GM21576 (cell line): ENCODE measurements around the gene SDCCAG8.

ENCODE experiments used
- ATAC-seq: cut with Tn5 transposase; IDR thresholded peaks from one replicate; pipeline ENCODE4 v1.9.1; 2021; ENCODE audit warnings: mild to moderate bottlenecking, moderate library complexity; ENCODE audit not compliant: unreplicated experiment

The SDCCAG8 gene

DNA sequence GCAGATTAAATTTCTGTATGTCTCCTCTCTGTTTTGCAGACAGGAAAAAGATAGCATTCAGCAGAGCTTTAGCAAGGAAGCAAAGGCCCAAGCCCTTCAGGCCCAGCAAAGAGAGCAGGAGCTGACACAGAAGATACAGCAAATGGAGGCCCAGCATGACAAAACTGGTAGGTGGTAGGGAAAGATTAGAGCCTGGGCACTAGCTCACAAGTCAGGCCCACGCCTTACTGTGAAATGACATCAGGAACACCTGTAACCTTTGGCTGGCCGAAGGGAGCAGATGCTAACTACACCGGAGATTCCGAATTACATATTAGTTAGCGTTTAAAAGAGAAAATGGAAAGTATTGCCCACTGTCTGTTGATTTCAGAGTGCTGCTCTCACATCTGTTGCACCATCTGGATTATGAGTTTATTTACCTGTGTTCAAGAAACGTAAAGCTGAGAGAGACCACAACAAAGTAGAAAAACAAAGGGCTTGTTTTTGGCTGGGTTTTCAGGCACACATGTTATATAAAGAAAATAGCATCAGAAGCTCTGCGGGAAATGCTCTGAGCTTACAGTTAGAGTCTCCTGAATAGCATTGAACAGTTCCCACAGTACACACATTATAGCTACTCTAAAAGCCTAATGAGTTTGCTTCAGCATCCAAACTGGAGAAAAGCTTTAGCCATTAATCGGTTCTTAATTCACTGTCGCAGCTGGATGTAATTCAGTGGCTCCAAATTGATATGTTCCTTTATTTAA lies 160.0 kb downstream of the SDCCAG8 start:
- ATAC-seq: no peak

DNA sequence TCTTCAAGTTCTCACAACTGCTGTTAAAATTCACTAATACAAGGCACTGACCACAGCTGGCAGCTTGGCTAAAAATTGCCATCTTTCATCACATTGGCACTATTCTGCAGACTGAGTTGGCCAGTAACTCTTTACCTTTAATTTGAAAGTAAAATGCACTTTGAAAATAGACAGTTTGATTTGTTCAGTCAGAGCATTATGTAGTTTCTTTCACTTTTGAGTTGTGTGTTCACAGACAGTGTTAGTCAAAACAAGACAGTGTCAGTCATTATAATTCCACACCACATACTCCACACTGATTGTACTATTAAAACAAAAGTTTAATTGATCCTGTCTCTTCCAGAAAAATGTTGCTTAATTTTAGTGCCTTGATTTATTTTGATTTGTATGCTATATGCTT lies 160.7 kb downstream of the SDCCAG8 start:
- no peak for ATAC-seq

DNA sequence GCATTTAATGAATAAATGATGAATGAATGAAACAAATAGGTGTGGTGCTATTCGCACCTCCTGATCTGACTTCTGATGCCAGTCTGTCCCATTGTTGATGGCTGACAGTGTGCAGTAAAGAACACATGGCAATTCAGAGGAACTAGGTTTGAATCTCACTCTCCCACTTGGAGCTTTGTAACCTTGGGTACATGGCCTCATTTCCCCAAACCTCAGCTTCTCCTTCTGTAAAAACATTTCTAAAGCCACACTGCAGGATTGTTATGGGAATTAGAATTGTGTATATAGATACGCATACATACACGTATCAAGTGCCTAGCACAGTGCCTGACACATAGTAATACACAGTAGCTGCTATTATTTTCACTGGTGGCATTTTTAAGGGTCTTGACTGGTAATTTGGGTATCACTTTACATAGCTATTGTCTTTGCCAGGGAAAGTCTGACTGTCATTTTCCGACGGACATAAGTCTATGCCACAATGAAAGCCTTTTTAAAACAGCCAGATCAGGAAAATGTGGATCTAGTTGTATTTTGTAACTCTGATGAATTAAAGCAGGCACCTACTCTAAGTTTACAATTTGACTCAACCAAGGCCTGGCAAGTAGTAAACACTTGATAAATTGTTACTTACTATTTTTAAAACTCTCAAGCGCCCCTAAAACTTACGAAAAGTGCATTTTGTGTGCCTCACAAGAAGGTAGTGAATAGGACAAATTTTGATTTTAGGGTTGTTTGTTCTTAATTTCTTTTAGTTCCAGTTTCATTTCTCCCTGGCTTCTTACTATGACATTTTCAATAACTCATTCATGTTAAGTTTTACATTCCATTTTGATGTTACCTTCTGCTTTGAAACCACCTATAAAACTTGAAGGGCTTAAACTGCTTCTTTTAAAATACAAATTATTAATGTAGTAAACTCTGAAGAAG lies 164.4 kb downstream of the SDCCAG8 start:
- no peak for ATAC-seq

DNA sequence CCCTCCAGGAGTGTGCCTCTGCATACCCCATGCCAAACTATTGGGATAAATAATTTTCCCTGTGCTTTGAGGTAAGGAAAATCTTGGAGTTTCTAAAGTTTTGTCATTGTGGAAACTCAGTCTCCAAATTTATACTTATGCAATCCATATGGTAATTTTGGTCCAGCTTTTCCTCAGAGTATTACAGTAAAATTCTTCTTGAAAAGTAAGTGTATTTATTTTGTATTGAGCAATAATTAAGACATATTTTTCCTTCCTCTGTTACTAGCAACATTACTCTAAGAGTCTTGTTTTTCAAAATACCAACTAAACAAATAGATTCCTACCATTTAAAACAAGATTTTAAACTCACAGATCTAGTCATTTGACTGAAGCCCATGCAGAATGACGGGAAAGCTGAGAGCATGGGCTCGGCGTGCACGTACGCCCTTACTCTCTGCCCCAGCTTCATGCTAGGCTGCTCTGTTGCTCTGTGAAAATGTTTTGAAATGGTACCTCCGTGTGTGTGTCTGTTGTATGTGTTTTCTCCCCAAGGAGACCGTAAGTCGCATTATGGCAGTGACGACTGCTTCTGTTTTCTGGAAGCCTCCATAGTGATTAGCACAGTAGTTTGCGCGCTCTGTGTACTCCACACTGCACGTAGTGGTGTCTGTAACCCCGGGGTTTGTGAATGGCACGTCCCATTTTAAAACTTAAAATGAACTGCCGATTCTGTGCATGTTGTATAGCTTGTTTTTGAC lies 165.3 kb downstream of the SDCCAG8 start:
- no peak for ATAC-seq

DNA sequence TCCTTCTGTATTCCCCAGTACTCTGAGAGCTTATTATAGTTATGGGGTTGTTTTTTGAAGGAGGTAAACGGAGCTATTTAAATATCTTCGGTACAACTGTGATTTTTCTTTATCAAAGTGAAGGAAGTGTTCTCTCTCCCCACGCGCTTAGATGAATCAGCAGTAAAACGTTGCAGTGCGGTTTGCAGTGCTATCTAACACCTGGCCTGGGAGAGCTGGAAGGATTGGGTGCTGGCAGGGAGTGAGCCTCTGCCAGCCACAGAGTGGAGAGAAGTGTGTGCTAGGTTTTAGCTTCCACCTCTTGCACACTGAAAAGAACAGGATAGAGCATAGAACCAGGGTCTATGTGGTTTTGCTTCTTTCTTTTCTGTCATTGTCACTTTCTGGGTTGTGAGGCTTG lies 165.9 kb downstream of the SDCCAG8 start:
- ATAC-seq: peak; percentile 82

DNA sequence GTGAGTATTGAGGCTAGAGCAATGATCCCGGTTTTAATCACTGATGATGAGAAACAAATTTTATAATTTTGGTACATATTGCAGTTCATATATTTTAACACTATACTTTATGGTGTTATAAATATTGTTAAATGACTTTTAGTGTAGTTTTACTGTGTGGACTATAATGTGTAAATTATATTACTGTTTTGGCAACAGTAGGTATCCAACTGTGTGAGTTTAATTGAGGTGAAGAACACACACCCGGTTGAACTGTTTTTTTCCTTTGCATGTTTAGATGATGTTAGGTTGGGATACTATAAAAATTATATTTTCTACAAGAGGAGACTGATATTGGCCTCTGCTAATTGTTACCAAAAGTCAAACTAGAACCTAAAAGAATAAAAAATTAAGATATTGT lies 166.5 kb downstream of the SDCCAG8 start:
- ATAC-seq: no peak

DNA sequence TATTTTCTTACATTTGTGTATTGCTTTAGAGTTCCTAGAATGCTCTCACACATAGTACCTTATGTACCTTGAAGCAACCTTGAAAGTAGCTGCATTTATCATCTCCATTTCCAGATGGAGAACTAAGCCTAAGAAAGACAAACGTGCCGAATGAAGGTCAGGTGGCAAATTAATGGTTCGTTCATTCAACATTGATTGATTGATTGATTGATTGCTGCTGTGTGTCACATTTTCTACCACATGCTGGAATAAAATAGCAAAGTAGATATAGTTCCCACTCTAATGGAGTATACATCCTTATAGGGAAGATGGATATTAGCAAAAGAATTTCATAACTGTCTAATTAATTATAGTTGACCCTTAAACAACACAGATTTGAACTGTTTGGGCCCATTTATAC lies 172.2 kb downstream of the SDCCAG8 start:
- no peak for ATAC-seq

DNA sequence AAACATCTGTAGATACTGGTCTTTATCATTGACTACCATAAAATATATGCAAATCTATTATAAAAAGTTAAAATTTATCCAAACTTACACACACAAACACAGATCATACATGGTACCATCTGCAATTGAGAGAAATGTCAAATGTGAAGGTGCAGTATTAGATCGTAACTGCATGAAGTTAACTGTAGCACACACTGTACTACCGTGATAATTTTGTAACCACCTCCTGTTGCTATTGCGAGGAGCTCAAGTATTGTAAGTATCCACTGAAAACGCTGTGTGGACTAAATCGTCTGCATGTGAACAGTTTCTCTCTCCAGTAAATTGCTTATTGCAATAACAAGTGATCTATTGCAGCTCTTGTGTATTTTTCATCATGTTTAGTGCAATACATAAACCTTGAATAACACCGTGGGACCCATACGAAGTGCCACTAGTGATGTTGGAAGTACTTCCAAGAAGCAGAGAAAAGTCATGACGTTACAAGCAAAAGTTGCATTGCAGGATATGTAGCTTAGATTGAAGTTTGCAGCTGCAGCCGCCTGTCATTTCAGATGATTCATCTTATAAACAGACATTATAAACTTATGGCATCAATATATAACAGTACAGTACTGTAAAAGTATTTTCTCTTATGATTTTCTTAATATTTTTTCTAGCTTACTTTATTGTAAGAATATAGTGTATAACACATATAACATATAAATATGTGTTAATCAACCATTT lies 172.9 kb downstream of the SDCCAG8 start:
- ATAC-seq: no peak

DNA sequence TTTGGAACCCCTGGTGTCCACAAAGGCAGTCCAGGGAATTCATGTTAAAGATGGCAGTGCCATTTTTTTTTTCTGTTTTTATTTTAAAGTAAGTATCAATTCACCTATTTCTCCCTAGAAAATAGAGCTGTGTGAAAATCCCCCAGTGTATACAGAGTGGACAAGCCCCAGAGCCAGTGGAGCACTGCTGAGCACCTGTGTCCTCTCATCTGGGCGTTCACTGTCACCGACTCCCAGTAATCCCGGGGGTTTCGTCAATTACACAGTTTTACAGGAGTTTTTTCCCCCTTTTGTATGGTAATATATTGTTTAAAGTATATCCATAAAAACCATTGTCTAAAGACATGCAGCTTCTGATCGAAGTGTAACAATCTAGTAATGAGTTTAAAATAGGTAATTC lies 175.8 kb downstream of the SDCCAG8 start:
- ATAC-seq: no peak

DNA sequence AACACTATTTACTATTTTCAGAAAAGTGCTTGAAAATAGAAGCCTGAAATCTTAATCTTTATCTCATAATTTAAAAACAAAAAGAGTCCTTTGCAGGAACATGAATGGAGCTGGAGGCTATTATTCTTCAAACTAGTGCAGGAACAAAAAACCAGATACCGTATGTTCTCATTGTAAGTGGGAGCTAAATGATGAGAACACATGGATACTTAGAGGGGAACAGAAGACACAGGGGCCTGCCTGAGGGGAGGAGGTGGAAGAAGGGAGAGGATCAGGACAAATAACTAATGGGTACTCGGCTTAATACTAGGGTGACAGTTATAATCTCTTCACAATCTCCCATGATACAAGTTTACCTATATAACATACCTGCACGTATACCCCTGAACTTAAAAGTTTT lies 176.3 kb downstream of the SDCCAG8 start:
- ATAC-seq: no peak

DNA sequence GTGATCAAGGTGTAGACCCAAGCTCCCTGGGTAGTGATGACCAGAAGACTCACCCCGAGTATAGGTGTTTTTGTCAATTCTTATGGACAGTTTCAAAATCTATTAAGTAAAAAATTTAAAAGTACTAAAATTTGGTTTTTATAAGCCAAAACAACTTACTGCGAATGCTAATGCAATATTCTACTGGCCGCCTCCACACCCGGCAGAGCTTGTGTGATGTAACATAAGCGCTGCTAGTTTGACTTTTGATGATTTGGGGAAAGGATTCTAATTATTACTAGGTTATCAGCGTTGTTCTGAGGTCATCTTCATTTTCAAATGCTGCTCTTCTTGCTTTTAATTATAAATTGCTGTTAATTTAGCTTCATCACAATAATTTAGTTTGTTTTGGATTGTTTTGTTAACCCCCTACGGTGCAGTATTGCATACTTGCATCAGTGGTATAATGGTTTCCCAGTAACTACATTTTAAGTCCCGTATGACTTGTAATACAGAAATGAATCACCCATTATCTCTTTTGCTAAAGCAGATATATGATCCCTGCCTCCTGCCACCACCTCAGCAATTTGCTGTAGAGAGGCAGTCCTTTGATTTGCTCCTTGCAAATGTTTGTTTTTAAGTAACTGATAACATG lies 178.0 kb downstream of the SDCCAG8 start:
- ATAC-seq: no peak

DNA sequence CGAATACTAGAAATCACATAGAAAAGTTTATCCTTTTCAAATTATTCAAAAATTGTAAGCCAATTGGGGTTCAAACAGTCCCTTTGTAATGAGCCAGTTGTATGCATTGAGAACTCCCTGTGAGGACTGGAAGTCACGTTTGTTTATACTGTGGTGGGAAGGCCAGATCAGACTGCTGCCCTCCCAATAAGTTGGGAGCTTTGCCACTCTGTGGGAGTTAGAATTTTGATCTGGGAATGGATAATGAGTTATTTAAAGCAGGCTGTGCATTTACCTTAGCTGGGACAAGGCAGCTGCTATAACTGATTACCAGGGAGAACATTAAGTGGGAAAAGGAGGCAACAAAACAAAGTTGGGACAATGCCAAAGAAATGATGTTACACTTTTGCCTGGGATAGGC lies 178.8 kb downstream of the SDCCAG8 start:
- no peak for ATAC-seq

DNA sequence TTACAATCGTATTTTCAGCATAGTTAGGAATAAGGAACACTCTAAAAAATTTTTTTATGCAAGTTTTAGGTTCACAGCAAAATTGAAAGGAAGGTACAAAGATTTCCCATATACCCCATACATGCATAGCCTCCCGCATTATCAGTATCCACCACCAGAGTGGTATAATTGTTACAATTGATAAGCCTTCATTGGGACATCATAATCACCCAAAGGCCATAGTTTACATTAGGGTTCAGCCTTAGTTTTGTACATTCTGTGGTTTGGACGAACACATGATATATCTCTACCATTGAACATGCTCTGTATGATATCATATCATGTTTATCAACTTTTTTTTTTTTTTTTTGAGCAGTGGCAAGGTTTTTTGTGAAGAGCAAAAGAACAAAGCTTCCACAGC lies 180.0 kb downstream of the SDCCAG8 start:
- ATAC-seq: no peak

DNA sequence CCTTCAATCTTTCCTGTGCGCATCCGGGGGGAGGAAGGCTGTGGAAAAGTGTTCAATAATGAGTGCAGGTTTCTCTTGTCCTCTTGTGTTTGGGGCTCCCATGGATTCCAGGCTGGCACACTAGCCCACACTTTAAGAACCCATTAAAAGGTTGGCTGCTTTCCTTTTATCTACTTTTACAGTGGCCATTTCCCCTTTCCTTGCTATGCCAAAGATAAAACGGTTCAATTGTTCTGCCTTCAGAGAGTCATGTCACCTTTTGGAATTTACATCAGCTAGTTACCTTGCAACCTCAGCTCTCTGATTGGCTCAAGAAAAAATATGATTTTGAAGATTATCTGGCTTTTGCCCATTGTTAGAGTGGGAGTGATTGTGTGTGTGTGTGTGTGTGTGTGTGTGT lies 182.3 kb downstream of the SDCCAG8 start:
- no peak for ATAC-seq

DNA sequence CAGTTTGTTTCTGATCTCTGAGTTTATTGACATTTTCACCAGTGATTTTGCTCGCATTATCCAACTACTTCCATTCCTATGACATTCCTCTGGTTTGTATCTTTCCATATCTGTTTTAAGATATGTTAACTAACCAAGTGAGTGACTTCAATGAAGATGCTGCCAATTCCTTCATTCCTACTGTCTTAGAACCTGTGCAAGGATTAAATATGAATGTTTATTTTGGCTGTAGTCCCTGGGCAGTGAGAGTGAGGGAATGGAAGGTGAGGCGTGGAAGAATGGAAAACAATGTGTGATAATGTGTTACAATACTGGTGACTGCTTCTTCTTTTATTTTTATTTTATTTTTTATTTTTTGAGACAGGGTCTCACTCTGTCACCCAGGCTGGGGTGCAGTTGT lies 183.0 kb downstream of the SDCCAG8 start:
- no peak for ATAC-seq

DNA sequence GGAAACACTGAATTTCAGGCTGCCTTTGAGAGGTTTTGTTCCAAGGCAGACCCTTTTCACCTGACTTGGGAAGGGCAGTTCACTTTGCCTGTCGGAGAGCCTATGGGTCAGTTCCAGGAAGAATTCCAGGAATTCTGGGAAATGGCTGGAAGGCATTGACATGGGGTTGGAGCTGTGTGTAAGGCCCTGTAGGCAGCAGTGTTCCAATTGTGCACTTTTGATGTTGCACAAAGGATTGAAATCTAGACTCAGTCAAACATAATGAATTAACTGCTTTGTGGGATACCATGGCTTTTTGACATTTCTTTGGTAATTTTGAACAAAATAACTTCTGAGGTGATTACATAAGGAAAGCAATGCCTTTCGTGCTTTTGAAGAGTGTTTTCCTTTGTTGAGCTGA lies 184.6 kb downstream of the SDCCAG8 start:
- no peak for ATAC-seq

DNA sequence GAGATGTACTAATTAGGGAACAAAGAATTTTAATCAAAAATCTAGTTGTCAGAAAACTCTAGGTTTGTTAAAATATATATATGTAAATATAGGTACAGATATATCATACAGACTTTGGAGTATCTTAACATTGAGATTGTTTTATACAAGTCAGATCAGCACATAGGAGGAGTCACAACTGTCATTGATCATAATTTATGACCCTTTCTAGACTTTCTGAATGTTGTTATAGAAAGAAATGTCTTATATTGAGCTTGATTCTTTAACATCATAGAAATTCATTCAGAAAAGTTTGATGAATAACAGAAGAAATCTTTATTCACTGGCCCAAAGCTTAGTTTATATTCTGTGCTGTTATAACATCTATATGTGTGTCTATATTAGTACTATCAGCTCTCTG lies 185.8 kb downstream of the SDCCAG8 start:
- no peak for ATAC-seq

DNA sequence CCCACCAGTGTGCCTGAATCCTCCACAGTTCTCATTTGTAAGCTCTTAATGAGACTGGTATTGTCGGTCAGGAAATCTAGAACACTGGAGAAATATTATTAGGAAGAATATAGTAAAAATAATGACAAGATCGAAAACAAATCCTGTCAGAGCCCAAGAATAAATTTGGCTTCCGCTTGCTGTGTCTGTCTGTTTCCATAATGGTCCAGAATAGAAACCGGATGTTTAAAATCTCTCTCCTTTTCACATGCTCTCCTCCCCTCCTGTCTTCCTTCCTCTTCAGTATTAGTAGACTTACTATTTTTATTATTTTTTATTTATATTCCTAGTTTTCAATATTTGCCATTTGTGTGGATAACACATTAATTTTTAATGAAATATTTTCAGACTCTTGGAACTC lies 187.7 kb downstream of the SDCCAG8 start:
- ATAC-seq: no peak

DNA sequence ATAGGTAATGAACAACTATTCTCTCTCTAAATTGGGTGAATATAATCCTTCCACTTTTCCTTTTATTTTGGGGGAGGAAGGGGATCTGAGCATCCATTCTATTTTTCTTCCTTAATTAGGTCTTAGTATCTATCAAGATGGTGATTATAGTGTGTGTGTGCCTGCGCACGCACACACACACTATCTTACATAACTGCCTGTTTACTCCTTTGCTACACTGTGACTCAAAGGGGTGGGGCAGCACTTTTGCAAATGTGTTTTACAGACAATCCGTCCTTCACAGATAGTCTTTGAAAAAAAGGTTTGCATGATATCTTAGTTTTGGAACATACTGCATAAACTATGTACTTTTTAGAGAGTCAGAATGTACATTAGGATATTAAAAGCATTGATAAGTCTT lies 191.5 kb downstream of the SDCCAG8 start:
- ATAC-seq: no peak

DNA sequence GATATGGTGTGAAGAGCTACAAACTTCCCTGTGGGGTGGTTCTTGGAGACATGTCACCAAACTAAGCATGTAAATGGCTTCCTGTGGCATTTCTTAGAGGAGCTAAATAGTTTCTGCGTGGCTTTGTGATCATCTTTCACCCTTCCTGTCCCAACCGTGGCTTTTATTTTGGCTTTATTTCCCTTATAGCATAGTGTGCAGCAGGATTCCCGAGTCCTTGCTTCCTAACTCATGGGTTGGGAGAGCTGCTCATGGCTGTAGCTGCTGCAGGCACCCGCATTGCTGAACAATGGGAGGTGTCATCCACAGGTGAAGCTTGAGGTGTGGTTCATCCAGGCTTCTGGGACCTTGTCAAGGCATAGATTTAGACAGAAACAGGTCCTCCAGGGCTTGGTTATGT lies 192.0 kb downstream of the SDCCAG8 start:
- ATAC-seq: no peak
